ENCODE measurements around the gene RBM34. TPM values are rescaled to one million over a fixed set of nuclear protein-coding genes. Genes with fewer than 3 reads are reported as not detected.

Gene RBM34
- total RNA-seq, 1 experiment from 2014 or later, result 184 TPM

DNA sequence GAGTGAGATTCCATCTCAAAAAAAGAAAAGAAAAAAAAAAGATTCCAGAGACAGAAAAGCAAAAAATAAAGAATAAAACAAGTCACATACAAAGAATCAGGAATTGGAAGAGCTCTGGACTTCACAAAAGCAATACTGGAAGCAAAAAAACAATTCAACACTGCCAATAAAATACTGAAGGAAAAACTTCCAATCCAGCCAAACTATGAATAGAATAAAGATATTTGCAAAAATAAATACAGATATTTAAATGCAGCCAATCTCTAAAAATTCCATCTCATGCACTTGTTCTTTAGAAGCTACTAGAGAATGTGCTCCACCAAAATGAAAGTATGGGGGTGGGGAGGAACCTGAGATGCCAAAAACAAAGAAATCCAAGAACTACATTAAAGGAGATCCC lies 29.4 kb upstream of the RBM34 start:
- no peak overlapping the region for H3K27ac Mint-ChIP-seq (ENCODE audit: low read depth, unreplicated experiment)
- no peaks in the 10 kb centered on the region for H3K27me3 Mint-ChIP-seq (ENCODE audit: insufficient read depth, unreplicated experiment)
- ChIA-PET CTCF (interaction anchor here (0.6 to 1.2 kb wide), 5 partner anchors 19 to 226 kb away, joined by 3 to 5 read pairs (median 3); no protein-coding TSS in a partner anchor), POLR2A (interaction anchor here (0.7 to 2.0 kb wide), 5 partner anchors 15 to 1375 kb away, joined by 3 to 7 read pairs (median 3); partner anchors contain the start of gene RBM34)
- BruUV-seq (replicated peaks), result no TSS peak
- no peaks in the 10 kb centered on the region for H3K9me3 Mint-ChIP-seq (ENCODE audit: unreplicated experiment)
- H3K36me3 Mint-ChIP-seq (ENCODE audit: insufficient read depth, unreplicated experiment), result peaks cover 82% of the 10 kb centered on the region
- no peak for DNase-seq (ENCODE audit: unreplicated experiment)
- H3K4me3 Mint-ChIP-seq (ENCODE audit: unreplicated experiment), result no peak overlapping the region
- TF ChIP-seq, protein P1, sequence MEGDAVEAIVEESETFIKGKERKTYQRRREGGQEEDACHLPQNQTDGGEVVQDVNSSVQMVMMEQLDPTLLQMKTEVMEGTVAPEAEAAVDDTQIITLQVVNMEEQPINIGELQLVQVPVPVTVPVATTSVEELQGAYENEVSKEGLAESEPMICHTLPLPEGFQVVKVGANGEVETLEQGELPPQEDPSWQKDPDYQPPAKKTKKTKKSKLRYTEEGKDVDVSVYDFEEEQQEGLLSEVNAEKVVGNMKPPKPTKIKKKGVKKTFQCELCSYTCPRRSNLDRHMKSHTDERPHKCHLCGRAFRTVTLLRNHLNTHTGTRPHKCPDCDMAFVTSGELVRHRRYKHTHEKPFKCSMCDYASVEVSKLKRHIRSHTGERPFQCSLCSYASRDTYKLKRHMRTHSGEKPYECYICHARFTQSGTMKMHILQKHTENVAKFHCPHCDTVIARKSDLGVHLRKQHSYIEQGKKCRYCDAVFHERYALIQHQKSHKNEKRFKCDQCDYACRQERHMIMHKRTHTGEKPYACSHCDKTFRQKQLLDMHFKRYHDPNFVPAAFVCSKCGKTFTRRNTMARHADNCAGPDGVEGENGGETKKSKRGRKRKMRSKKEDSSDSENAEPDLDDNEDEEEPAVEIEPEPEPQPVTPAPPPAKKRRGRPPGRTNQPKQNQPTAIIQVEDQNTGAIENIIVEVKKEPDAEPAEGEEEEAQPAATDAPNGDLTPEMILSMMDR (IDR thresholded peaks at IDR 0.05; ENCODE audit: unreplicated experiment), result no peak
- intact Hi-C loops (cut with micrococcal nuclease), result no loop called here
- no peaks in the 10 kb centered on the region for H3K4me1 Mint-ChIP-seq (ENCODE audit: insufficient read depth, unreplicated experiment)

DNA sequence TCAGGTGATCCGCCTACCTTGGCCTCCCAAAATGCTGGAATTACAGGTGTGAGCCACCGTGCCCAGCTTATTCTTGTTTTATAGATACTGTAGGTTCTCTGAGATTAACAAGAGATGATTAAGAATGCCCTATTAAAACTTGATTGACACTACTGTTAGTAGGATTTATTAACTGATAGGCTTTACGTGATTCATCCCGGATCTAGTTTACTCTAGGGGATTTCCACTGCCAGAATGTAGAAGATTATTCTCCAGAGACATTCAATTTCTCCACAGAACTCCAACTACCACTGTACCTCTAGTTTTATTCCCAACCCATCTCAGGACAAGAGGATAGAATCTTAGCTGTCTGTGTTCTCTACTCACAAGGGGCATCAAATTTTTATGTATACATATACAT lies 26.3 kb upstream of the RBM34 start:
- ChIA-PET POLR2A (no interaction called here), CTCF (no interaction called here)
- no peaks in the 10 kb centered on the region for H3K27me3 Mint-ChIP-seq (ENCODE audit: insufficient read depth, unreplicated experiment)
- TF ChIP-seq, protein P1 (IDR thresholded peaks at IDR 0.05; ENCODE audit: unreplicated experiment), result no peak
- BruUV-seq (replicated peaks), result no TSS peak
- H3K4me1 Mint-ChIP-seq (ENCODE audit: insufficient read depth, unreplicated experiment), result no peaks in the 10 kb centered on the region
- H3K27ac Mint-ChIP-seq (ENCODE audit: low read depth, unreplicated experiment), result no peak overlapping the region
- intact Hi-C loops (cut with micrococcal nuclease), result no loop called here
- no peak for DNase-seq (ENCODE audit: unreplicated experiment)
- H3K36me3 Mint-ChIP-seq (ENCODE audit: insufficient read depth, unreplicated experiment), result peaks cover 66% of the 10 kb centered on the region
- H3K9me3 Mint-ChIP-seq (ENCODE audit: unreplicated experiment), result no peaks in the 10 kb centered on the region
- no peak overlapping the region for H3K4me3 Mint-ChIP-seq (ENCODE audit: unreplicated experiment)

DNA sequence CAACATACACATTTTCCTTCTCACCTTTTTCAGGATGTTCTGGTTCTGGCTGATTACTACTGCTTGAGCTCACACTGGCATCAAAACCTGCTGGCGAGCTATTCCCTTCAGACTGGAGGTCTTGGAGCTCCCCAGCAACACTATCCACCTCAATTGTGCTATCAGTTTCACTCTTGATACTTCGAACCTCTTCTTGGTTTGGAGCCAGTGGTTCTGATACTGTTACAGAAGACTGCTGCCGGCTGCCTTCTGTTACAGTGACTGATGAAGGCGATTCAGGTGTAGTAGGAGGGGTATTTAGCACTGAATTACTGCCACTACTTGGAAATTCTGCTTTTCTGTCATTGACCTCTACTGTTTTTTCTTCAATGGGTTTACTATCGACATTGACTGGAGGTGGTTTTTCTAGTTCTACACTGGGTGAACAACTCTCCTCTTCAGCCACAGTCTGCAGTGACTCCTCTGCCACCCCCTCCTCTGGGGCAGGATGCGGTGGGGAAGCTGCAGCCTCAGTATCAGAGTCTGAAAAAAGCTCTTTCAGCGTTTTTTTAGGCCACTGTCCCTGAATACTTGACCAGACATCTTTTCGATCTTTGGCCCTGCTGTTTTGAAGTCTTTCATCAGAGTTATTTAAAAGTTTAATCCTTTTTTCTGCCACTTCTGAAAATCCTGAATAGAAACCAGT lies 20.7 kb upstream of the RBM34 start:
- BruUV-seq (replicated peaks), result TSS peak; percentile 73
- CTCF ChIA-PET, result interaction anchor here (0.6 to 1.6 kb wide), 4 partner anchors 9 to 234 kb away, joined by 3 to 6 read pairs (median 4); no protein-coding TSS in a partner anchor

DNA sequence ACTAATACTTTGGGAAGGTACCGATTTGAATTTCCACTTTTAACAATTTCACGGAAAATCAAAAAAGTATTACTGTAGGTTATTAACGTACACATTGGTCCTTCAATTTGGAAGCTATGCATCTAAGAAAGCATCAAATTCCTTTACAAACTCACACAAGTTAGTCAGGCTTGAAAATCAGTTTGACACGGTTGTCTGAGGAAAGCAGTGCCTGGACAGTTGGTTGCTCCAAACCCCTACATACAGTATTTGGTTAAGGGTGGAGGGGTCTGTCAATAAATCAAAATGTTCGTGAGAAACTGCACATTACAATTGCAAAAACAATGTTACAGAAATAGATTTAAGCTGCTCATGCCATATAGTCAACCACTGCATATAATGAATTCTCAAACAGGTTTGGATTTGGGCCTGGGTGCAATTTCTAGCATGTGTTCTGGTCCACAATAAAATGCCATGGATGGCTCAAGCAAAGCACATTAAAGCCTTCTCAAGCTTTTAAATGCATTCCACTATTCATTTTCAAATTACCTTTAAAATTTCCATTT lies 19.9 kb upstream of the RBM34 start:
- H3K27me3 Mint-ChIP-seq (ENCODE audit: insufficient read depth, unreplicated experiment), result no peaks in the 10 kb centered on the region
- ChIA-PET CTCF (interaction anchor here (0.9 to 1.6 kb wide), 2 partner anchors 17 to 235 kb away, joined by 4 to 6 read pairs; no protein-coding TSS in a partner anchor), POLR2A (interaction anchor here (0.6 to 1.9 kb wide), 10 partner anchors 12 to 694 kb away, joined by 3 to 13 read pairs (median 3); partner anchors contain the start of gene RBM34)
- no peaks in the 10 kb centered on the region for H3K9me3 Mint-ChIP-seq (ENCODE audit: unreplicated experiment)
- peaks cover 82% of the 10 kb centered on the region for H3K36me3 Mint-ChIP-seq (ENCODE audit: insufficient read depth, unreplicated experiment)
- no peaks in the 10 kb centered on the region for H3K4me1 Mint-ChIP-seq (ENCODE audit: insufficient read depth, unreplicated experiment)
- H3K4me3 Mint-ChIP-seq (ENCODE audit: unreplicated experiment), result no peak overlapping the region
- intact Hi-C loops (cut with micrococcal nuclease), result no loop called here
- no peak overlapping the region for H3K27ac Mint-ChIP-seq (ENCODE audit: low read depth, unreplicated experiment)
- no peak for DNase-seq (ENCODE audit: unreplicated experiment)
- BruUV-seq (replicated peaks), result no TSS peak
- TF ChIP-seq, protein P1 (IDR thresholded peaks at IDR 0.05; ENCODE audit: unreplicated experiment), result no peak

More for the DNA sequence above, 20.7 kb upstream of the RBM34 start:
- H3K9me3 Mint-ChIP-seq (ENCODE audit: unreplicated experiment), result no peaks in the 10 kb centered on the region
- no peaks in the 10 kb centered on the region for H3K27me3 Mint-ChIP-seq (ENCODE audit: insufficient read depth, unreplicated experiment)
- no peak for DNase-seq (ENCODE audit: unreplicated experiment)
- H3K4me3 Mint-ChIP-seq (ENCODE audit: unreplicated experiment), result no peak overlapping the region
- TF ChIP-seq, protein P1 (IDR thresholded peaks at IDR 0.05; ENCODE audit: unreplicated experiment), result no peak
- no peaks in the 10 kb centered on the region for H3K4me1 Mint-ChIP-seq (ENCODE audit: insufficient read depth, unreplicated experiment)
- peaks cover 82% of the 10 kb centered on the region for H3K36me3 Mint-ChIP-seq (ENCODE audit: insufficient read depth, unreplicated experiment)
- intact Hi-C loops (cut with micrococcal nuclease), result no loop called here
- POLR2A ChIA-PET, result interaction anchor here (0.8 to 1.9 kb wide), 8 partner anchors 13 to 703 kb away, joined by 3 to 13 read pairs (median 4); partner anchors contain the start of genes RBM34 and TARBP1
- no peak overlapping the region for H3K27ac Mint-ChIP-seq (ENCODE audit: low read depth, unreplicated experiment)
